HG03139 (cell line): ENCODE results near the gene HERC5.
"Not testable (repeated sequence)": the region's sequence is repeated elsewhere in the genome, so short reads cannot be mapped to it uniquely, and the experiment has no call there.

Experiments
- ATAC-seq: cut with Tn5 transposase; IDR thresholded peaks from one replicate; pipeline ENCODE4 v1.9.1; 2021; ENCODE audit not compliant: unreplicated experiment

HERC5 gene

DNA sequence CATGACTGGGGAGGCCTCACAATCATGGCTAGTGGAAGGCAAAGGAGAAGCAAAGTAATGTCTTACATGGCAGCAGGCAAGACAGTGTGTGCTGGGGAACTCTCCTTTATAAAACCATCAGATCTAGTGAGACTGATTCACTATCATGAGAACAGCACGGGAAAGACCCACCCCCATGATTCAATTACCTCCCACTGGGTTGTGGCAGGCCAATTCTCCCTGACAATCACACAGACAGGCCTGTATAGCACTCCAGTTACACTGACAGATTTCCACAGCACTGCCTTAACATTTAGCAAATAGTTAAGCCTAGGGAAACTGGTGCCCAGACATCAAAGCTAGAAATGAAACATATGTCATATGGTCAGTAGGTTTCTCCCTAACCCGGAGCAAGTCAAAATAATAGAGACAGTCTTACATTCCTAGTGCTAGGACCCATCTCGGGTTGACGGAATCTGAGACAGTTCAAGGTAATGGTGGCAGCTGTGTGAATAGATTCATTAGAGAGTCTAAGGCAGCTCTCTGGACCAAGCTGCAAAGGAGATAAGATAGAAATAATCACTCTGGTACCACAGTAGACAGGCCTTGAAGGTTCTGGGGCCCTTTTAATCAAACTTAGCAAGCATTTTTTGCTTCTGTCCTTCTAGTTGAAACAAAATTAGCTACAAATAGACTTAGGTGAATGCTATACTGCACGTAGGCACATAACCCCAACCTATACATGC, 9.4 kb upstream of the HERC5 start:
- no peak for ATAC-seq

GRCh38 chr4:88448211-88448765, 8.6 kb upstream of the HERC5 start:
- ATAC-seq = not testable (repeated sequence)

DNA sequence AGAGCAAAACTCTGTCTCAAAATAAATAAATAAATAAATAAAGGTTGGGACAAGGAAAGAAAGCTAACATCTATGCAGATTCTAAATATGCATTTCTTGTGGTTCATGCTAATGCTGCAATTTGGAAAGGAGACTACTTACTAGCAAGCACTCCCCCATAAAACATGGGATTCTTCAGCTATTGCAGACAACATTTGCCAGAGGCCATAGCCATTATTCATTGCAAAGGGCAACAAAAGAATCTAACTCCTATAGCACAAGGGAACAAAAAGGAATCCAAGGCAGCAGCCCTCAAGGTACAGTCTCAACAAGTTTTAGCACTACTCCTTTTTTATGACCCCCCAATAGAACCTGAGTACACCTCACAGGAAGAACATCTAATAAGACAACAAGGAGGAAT, 8.0 kb upstream of the HERC5 start:
- ATAC-seq = no peak

DNA sequence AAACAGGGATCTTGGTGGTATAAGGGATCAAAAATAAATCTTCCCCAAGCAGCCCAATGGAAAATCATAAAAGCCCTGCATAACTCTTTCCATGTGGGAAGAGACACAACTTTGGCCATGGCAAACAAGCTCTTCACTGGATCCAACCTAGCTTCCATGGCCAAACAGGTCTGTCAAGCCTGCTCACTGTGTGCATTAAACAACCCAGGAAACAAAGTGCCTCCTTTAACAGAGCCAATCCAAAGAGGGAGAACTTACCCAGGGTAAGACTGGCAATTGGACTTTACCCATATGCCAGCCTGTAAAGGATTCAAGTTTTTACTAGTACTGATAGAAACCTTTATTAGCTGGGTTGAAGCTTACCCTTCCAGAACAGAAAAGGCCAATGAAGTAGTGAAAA, 7.6 kb upstream of the HERC5 start:
- ATAC-seq = no peak

- no peak for ATAC-seq
Observed at GRCh38 chr4:88451205-88451604, 5.7 kb upstream of the HERC5 start.

- ATAC-seq = no peak
Observed at GRCh38 chr4:88452912-88453311, 4.0 kb upstream of the HERC5 start.

DNA sequence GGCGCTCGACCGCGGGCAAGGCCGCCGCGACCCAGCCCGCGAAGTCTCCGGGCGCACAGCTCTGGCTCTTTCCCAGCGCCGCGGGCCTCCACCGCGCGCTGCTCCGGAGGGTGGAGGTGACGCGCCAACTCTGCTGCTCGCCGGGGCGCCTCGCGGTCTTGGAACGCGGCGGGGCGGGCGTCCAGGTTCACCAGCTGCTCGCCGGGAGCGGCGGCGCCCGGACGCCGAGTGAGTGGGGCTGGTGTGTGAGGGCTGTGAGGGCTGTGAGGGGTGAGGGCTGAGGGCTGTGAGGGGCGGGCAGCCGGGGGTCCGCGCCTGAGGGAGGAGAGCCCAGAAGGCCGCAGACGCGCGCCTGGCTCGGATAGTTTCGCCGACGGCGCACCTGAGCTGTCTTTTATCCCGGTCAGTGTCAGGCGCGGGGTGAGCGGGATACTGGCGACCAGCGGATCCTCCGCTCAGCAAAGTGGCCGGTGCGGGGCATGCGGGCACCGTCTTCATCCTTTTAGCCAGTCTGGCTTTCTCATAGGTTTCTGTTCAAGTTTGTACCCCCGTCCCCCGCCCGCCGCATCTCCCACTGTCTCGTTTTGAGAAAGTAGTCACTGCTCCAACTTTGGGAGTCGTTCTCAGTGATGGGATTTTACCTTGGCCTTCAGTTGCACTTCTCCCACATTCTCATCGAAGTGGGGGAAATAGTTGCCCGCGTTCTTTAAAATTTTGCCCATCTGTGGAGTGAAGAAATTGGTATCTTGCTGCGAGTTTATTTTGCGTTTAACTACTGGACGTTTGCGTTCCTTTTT, 586 bp downstream of the HERC5 start:
- ATAC-seq = peak; percentile 45

DNA sequence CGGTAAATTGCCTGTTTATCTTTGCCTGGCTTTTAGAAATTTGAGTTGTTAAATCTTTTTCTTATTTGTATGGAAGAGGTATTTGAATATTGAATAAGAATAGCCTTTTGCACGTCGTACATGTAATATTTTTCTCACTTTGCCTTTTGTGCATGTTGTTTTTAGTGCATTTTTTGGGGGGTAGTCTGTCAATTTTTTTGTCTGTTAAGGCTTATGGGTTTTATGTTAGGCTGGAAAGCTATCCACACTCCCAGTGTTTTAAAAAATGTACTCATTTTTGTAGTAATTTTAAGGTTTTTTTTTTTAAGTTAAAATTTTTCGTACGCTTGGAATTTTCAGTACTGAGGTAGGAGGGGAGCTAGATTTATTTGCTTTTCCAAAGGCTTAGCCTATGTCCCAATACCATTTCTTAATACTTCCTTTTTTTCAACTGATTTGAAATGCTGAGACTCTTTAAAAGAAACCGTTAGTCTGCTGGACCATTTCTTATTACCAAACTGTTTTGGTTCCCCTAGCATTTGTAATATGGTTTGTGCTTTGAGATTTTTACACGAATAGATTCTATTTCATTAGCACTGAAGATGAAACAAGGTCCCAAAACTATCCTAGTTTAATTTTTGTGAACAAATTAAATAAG, 1.3 kb downstream of the HERC5 start:
- no peak for ATAC-seq

DNA sequence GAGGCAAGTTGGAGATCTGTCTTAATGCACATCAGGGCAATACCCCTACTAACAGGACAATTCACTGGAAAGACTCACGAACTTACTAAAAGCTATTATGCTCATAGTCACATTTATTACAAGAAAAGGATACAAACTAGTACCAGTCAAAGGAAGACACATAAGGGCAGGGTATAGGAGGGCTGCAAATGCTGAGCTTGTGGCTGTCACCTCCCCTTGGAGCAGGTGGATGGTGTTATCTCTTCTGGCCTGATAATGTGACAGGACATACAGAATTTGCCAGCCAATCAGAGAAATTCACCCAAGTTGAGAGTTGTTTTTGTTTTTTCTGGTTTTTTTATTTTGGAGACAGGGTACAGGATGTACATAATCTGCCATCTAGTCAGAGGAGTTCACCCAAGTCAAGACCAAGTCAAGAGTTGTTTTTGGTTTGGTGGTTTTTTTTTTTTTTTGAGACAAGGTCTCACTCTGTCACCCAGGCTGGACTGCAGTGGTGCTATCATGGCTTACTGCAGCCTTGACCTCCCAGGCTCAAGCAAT, 8.8 kb downstream of the HERC5 start:
- no peak for ATAC-seq

GRCh38 chr4:88467392-88467791, 10.5 kb downstream of the HERC5 start:
- no peak for ATAC-seq

- no peak for ATAC-seq
Observed at GRCh38 chr4:88477229-88477860, 20.4 kb downstream of the HERC5 start.

GRCh38 chr4:88478247-88478646, 21.3 kb downstream of the HERC5 start:
- ATAC-seq = no peak

GRCh38 chr4:88481537-88481936, 24.6 kb downstream of the HERC5 start:
- no peak for ATAC-seq

- ATAC-seq = no peak
Observed at GRCh38 chr4:88489100-88489761, 32.3 kb downstream of the HERC5 start.

- no peak for ATAC-seq
Observed at GRCh38 chr4:88497859-88498409, 41.0 kb downstream of the HERC5 start.

DNA sequence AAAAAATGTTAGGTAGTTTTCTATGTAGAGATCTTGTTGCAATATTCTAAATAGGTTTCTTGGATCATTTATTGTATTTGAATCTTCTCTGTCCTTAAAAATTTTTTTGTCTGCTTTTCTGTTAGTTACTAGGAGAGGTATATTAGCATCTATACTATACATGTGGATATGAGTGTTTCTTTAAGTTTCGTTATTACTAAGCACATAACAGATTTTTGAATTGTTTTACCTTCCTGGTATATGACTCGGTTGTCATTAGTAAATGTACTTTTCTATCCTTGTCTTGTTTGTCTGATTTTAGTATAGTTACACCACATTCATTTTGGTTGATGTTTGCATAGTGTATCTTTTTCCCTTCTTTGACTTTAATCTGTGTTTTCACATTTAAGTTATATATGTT, 46.4 kb downstream of the HERC5 start:
- no peak for ATAC-seq

- no peak for ATAC-seq
Observed at GRCh38 chr4:88511236-88511635, 54.3 kb downstream of the HERC5 start.

- no peak for ATAC-seq
Observed at GRCh38 chr4:88514557-88515511, 57.9 kb downstream of the HERC5 start.

DNA sequence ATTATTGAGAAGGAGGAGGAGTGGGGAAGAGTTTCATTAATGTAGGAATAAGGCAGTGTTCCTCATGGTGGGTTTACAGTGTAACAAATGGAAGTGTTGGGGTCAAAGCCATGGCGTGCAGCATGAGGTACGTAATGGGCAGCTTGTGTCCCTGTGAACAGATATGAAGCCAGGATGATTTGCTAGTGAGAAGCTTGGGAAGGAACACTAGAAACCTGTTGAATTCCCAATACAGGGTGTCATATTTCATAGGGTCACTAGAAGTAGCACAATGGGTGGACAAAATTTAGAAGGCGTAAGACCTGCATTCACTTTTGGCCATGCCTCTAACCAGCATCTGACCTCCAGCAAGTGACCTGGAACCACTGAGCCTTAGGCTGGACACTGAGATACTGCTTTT, 59.8 kb downstream of the HERC5 start:
- ATAC-seq = no peak
